ENCODE results near the gene TFDP2. TPM values are rescaled to one million over a fixed set of nuclear protein-coding genes. Genes with fewer than 3 reads are reported as not detected.

The TFDP2 gene
- total RNA-seq, 3 donors from 2014 or later (not counting 1 experiment from before 2014, with no cell fraction given) = 134 to 154 (median 142) TPM

- Histone ChIP-seq H3K9me3 (ENCODE audit: control insufficient read depth, insufficient read depth, low read length) (no peaks in the 10 kb centered on the region), H3K4me3 (ENCODE audit: low read length) (no peak overlapping the region), H3K27me3 (ENCODE audit: control insufficient read depth, insufficient read depth, low read length) (no peaks in the 10 kb centered on the region), H3K36me3 (ENCODE audit: control insufficient read depth, insufficient read depth, low read length) (peaks cover 30% of the 10 kb centered on the region), H3K4me1 (ENCODE audit: control insufficient read depth, insufficient read depth, low read length) (no peaks in the 10 kb centered on the region), H3K27ac (ENCODE audit: low read length) (no peak overlapping the region)
- H3K4me3 Mint-ChIP-seq = no peak overlapping the region
- no peak for TF ChIP-seq CTCF (IDR thresholded peaks at IDR 0.05)
- no peaks in the 10 kb centered on the region for H3K9me3 Mint-ChIP-seq
- peaks cover 10 to 13% of the 10 kb centered on the region in 2 donors for H3K4me1 Mint-ChIP-seq
- whole genome bisulfite sequencing (ENCODE audit: insufficient coverage) = 97% methylated on average over 7 of the region's 8 CpGs
- intact Hi-C loops (cut with micrococcal nuclease) = no loop called here
- DNase-seq (no peak), ATAC-seq (no peak)
- H3K36me3 Mint-ChIP-seq = no peaks in the 10 kb centered on the region
- no peaks in the 10 kb centered on the region for H3K27me3 Mint-ChIP-seq (ENCODE audit: low read depth in 2 of 2)
- no peak overlapping the region for H3K27ac Mint-ChIP-seq
Observed at GRCh38 chr3:141959589-141960554, 189.5 kb downstream of the TFDP2 start.

DNA sequence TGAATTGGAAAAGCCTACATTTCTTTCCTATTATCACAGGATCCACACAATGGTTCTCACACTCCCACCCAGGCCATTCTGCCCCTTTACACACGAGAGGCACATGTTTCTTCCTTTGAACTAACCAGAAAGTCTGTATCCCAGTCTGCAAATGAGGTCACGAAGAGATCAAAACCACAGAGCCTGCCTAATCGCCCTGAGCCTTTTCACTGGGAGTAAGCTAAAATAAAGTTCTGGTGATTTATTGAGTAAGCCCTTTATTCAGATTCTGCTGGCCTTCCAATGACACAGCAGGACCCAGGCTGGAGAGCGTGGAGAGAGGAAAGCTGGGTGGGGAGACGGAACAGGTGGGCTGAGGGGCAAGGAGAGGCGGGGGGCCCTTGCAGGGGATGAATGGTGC, 194.2 kb downstream of the TFDP2 start:
- H3K9me3 ChIP-seq (ENCODE audit: control insufficient read depth, insufficient read depth, low read length) = no peaks in the 10 kb centered on the region
- no peak overlapping the region for H3K4me3 ChIP-seq (ENCODE audit: low read length)
- no peak for DNase-seq
- H3K36me3 ChIP-seq (ENCODE audit: control insufficient read depth, insufficient read depth, low read length) = peaks cover 35% of the 10 kb centered on the region
- intact Hi-C loops (cut with micrococcal nuclease) = no loop called here
- no peaks in the 10 kb centered on the region for H3K27me3 ChIP-seq (ENCODE audit: control insufficient read depth, insufficient read depth, low read length)
- H3K27ac ChIP-seq (ENCODE audit: low read length) = no peak overlapping the region
- no peaks in the 10 kb centered on the region for H3K9me3 Mint-ChIP-seq
- peak overlapping the region; percentile 53 to 75 for H3K27ac Mint-ChIP-seq
- H3K4me1 Mint-ChIP-seq = peaks cover 8 to 10% of the 10 kb centered on the region in 2 donors
- WGBS (ENCODE audit: insufficient coverage) = 36% methylated on average over 6 of the region's 6 CpGs
- H3K4me1 ChIP-seq (ENCODE audit: control insufficient read depth, insufficient read depth, low read length) = no peaks in the 10 kb centered on the region
- H3K27me3 Mint-ChIP-seq (ENCODE audit: low read depth in 2 of 2) = no peaks in the 10 kb centered on the region
- no peak overlapping the region for H3K4me3 Mint-ChIP-seq
- H3K36me3 Mint-ChIP-seq = peaks cover 16% of the 10 kb centered on the region
- no peak for TF ChIP-seq CTCF (IDR thresholded peaks at IDR 0.05)
- no peak for ATAC-seq

DNA sequence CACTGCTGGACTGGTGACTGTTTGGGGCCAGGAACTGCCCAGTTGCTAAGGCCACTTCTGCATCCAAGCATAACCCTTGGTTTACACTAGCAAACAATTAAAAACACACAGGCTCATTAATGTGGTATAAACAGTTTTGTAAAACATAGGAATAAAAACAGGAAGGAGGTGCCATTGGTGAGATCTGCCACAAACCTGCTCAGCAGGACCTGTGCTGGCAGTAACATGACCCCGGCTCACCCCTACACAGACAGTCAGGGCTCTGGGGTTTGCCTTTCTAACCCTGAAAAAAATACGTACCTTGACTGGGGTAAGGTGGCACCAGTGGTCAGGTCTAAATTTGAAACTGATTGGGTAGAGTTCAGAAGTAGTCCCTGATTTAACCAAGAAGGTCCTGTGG, 196.7 kb downstream of the TFDP2 start:
- H3K36me3 ChIP-seq (ENCODE audit: control insufficient read depth, insufficient read depth, low read length) = peaks cover 23% of the 10 kb centered on the region
- WGBS (ENCODE audit: insufficient coverage) = 83% methylated on average over 2 of the region's 2 CpGs
- Mint-ChIP-seq H3K27ac (no peak overlapping the region), H3K9me3 (no peaks in the 10 kb centered on the region), H3K4me3 (no peak overlapping the region), H3K4me1 (peaks cover 8 to 10% of the 10 kb centered on the region in 2 donors), H3K36me3 (peaks cover 16% of the 10 kb centered on the region), H3K27me3 (ENCODE audit: low read depth in 2 of 2) (no peaks in the 10 kb centered on the region)
- DNase-seq (no peak), ATAC-seq (no peak)
- H3K27me3 ChIP-seq (ENCODE audit: control insufficient read depth, insufficient read depth, low read length) = no peaks in the 10 kb centered on the region
- no peak overlapping the region for H3K27ac ChIP-seq (ENCODE audit: low read length)
- intact Hi-C loops (cut with micrococcal nuclease) = no loop called here
- no peaks in the 10 kb centered on the region for H3K9me3 ChIP-seq (ENCODE audit: control insufficient read depth, insufficient read depth, low read length)
- no peak overlapping the region for H3K4me3 ChIP-seq (ENCODE audit: low read length)
- no peaks in the 10 kb centered on the region for H3K4me1 ChIP-seq (ENCODE audit: control insufficient read depth, insufficient read depth, low read length)
- TF ChIP-seq CTCF (IDR thresholded peaks at IDR 0.05) = no peak
